GM18909 (cell line): ENCODE results near the gene KLF16.
A peak's percentile ranks its signal among the peaks of the same experiment; 100 is the strongest.
"Not testable (repeated sequence)": the region's sequence is repeated elsewhere in the genome, so short reads cannot be mapped to it uniquely, and the experiment has no call there.

Source experiments
- ATAC-seq: cut with Tn5 transposase; IDR thresholded peaks from one replicate; pipeline ENCODE4 v1.9.1; 2021; ENCODE audit warnings: mild to moderate bottlenecking; ENCODE audit not compliant: unreplicated experiment, poor library complexity

The KLF16 gene

DNA sequence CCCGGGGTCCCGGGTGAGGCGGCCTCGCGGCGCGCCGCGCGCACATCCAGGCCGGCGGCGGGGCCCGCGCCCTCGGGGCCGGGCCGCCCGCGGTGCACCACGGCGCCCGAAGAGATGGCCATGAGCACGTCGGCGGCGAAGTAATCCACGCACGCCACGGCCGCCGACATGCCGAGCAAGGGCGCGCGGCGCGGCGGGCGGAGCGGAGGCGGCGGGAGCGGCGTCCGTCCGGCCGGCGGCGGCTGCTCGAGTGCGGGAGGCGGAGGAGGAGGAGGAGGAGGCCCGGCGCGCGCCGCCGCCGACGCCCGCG is at the start of gene KLF16:
Gene KLF16 (minus strand): TSS at position 252 of the 310 bp plus-strand sequence. CDS start 82 bp downstream, at position 170.
- peak; percentile 7 for ATAC-seq

GRCh38 chr19:1912760-1913505 is 49.6 kb upstream of the KLF16 start:
- no peak for ATAC-seq

- ATAC-seq, result no peak
These were observed 48.6 kb upstream of the KLF16 start for GRCh38 chr19:1911995-1912394.

GRCh38 chr19:1911098-1911497 is 47.7 kb upstream of the KLF16 start:
- no peak for ATAC-seq

GRCh38 chr19:1910177-1910576 is 46.8 kb upstream of the KLF16 start:
- no peak for ATAC-seq

GRCh38 chr19:1909761-1910080 is 46.3 kb upstream of the KLF16 start:
- no peak for ATAC-seq

DNA sequence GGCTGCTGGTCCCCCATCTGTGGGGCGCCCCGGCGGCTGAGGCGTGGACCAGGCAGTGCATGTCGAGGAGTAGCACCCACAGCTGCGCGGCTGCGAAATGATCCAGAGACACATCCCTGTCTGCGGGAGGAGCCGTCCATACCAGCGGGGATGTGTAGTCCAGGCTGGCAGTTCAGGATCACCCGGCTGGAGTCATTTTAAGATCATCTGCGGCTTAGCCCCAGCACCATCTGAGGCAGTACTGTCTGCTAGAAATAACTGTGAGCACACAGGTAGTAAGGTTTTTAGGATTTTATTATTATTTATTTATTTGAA is 44.9 kb upstream of the KLF16 start:
- ATAC-seq, result no peak

- no peak for ATAC-seq
These were observed 44.4 kb upstream of the KLF16 start for GRCh38 chr19:1907563-1908363.

DNA sequence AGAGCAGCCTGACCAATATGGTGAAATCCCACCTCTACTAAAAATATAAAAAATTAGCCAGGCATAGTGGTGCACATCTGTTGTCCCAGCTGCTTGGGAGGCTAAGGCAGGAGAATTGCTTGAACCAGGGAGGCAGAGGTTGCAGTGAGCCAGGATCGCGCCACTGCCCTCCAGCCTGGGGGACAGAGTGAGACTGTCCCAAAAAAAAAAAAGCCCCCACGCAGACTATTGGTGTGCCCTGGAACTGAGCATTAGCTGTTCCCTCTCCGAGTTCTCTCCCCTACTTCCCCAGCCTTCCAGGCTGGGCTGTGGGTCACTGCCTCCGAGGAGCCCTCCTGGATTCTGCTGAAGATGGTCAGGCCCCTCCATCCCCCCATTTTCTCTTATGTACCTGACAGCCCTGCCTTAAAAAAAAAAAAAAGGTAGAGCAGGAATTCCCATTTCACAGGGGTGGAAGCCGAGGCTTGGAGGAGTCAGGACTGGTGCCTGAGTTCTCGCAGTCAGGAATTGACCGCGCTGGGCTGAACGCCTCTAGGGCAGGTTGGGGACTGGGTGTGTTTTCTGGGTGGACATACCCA is 43.7 kb upstream of the KLF16 start:
- ATAC-seq, result no peak

DNA sequence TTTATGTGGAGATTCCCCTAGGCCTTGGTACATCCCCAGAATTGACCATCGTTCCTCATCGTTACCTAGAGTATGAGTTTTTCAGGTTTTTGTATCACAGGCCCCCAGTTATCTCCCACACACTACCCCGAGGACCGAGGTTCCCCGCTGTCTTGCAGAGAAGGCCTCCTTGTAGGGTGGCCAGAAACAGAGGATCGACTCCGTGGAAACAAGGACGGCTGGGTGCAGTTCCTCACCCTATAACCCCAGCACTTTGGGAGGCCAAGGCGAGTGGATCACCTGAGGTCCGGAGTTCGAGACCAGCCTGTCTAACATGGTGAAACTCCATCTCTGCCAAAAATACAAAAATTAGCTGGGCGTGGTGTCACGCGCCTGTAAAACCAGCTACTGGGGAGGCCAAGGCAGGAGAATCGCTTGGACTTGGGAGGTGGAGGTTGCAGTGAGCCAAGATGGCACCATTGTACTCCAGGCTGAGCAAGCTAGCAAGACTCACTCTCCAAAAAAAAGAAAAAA is 42.5 kb upstream of the KLF16 start:
- ATAC-seq, result no peak

- ATAC-seq, result peak; percentile 82
These were observed 41.9 kb upstream of the KLF16 start, which contains the start of the genes ADAT3 and SCAMP4 for GRCh38 chr19:1905110-1905862. TSS of gene ADAT3 (plus strand) at chr19:1905399. CDS start at chr19:1912048, 6,649 bp downstream. TSS of gene SCAMP4 (plus strand) at chr19:1905399. CDS start at chr19:1915020, 9,621 bp downstream.

DNA sequence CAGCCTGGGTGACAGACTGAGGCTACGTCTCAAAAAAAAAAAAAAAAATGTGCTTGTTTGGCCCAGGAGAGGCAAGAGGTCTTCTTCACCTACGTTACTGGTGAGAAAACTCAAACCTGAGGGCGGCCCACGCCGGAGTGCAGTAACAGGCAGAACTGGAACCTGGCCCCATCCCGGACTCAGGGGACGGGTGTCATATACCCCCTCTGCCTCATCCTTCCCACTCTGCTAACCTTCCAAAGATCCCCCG is 41.4 kb upstream of the KLF16 start:
- ATAC-seq, result no peak

DNA sequence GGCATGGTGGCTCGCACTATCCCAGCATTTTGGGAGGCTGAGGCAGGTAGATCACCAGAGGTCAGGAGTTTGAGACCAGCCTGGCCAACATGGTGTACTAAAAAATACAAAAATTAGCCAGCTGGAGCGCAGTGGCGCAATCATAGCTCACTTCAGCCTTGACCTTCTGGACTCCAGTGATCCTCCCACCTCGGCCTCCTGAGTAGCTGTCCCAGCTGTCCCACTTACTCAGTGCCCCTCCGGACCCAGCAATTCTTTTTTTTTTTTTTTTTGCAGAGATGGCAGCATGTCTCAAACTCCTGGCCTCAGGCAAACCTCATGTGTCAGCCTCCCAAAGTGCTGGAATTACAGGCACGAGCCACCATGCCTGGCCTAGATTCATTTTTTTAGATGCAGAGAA is 39.5 kb upstream of the KLF16 start:
- no peak for ATAC-seq

DNA sequence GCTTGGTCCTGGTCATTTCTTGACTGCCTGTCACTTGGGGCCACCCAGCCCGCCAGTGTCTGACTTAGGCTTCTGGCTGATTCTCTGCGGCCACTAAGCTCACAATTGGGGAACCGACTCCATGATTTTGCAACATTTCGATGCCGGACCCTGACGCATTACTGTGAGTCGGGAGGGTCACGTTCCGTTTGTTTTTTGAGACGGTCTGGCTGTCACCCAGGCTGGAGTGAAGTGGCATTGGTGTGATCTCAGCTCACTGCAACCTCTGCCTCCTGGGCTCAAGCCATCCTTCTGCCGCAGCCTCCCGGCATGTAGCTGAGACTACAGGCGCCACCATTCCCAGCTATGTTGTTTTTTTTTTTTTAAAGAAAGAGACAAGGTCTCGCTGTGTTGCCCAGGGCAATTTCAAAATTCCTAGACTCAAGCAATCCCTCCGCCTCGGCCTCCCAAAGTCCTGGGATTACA is 38.6 kb upstream of the KLF16 start:
- ATAC-seq, result no peak

DNA sequence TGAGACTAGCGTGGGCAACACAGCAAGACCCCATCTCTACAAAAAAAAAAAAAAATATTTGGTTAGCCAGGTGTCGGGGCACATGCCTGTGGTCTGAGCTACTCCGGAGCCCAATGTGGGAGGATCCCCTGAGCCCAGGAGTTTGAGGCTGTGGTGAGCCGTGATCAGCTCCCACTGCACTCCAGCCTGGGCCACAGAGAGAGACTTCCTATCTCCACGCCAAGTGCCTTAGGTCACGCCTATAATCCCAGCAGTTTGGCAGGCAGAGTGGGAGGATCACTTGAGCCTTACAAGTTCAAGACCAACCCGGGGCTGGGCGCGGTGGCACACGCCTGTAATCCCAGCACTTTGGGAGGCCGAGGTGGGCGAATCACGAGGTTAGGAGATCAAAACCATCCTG is 33.1 kb upstream of the KLF16 start:
- ATAC-seq, result no peak

GRCh38 chr19:1893791-1894190 is 30.4 kb upstream of the KLF16 start:
- no peak for ATAC-seq

GRCh38 chr19:1889907-1890306 is 26.5 kb upstream of the KLF16 start:
- ATAC-seq, result no peak

GRCh38 chr19:1888385-1888784 is 25.0 kb upstream of the KLF16 start:
- ATAC-seq, result no peak

- ATAC-seq, result not testable (repeated sequence)
These were observed 23.0 kb upstream of the KLF16 start for GRCh38 chr19:1886360-1886759.

DNA sequence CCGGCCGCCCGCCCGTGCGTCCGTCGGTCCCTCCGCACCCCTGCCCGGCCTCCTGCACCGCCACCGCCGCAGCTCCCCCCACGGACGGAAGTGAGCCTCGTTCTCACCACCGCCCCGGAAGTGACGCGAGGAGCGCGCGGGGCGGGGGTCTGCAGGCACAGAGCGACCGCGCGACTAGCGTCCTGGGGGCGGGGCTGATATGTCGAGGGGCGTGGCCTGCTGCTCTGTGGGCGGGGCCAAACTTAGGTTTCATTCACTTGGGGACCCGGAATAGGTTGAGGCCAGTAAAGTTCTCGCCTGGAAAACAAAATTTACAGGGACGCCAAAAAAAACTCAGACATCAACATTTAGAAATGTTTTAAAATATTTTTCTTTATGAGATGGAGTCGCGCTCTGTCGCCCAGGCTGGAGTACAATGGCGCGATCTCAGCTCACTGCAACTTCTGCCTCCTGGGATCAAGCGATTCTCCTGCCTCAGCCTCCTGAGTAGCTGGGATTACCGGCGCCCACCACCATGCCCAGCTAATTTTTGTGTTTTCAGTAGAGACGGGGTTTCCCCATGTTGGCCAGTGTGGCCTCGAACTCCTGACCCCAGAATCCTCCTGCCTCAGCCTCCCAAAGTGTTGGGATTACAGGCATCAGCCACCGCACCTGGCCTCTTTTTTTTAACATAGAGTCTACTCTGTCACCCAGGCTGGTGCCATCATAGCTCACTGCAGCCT is 22.2 kb upstream of the KLF16 start, which contains the start of gene ABHD17A:
Gene ABHD17A (minus strand): TSS at position 99 of the 722 bp plus-strand sequence. CDS start 3,930 bp downstream, outside the sequence.
- peak; percentile 81 for ATAC-seq
